GM19193 (cell line): ENCODE results near the gene CHRDL1.

Source experiments
- POLR2A ChIP-seq: IDR thresholded peaks from 4 replicates; pipeline ENCODE4 v1.6.1; 2011; ENCODE audit not compliant: insufficient read depth, insufficient read length; ENCODE audit errors: extremely low read depth

CHRDL1 gene, protein sequence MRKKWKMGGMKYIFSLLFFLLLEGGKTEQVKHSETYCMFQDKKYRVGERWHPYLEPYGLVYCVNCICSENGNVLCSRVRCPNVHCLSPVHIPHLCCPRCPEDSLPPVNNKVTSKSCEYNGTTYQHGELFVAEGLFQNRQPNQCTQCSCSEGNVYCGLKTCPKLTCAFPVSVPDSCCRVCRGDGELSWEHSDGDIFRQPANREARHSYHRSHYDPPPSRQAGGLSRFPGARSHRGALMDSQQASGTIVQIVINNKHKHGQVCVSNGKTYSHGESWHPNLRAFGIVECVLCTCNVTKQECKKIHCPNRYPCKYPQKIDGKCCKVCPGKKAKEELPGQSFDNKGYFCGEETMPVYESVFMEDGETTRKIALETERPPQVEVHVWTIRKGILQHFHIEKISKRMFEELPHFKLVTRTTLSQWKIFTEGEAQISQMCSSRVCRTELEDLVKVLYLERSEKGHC

DNA sequence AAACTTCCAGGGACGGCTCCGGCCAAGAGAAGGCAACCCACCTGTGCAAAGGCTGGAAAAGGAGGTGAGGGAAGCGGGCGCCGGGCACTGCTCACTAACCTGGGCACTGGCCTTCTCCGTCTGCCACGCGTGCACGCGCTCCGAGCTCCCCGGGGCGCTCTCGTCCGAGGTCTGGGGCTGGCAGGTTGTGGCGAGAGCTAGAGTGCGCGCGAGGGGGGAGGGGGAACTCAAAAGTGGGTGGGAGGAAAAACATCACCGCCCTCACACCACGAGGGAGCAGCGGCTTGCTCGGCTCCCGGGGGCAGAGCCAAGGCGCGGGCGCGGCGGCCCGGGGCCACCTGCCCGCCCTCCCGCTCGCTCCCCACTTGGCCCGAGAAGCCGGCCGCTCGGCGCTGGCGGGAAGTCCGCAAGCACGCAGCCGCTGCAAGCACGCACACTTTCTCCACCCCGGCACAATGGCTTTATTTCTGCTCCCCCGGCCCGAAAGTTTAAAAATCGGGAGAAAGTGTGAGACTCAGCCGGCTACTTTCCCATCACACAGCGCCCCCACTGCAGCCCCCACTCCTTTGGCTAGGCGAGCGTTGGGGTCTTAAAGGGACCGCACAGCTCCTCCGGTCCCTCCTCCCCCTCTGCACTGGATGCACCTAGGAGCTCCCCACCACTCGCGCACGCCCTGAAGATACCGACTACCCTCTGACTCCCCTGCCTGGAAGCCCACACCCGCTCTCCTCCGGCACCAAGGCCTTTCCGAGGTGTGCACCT is at the start of gene CHRDL1:
Gene CHRDL1 (minus strand): TSS at position 173 of the 762 bp plus-strand sequence. CDS start 3,636 bp downstream, outside the sequence.
- TF ChIP-seq POLR2A = no peak

DNA sequence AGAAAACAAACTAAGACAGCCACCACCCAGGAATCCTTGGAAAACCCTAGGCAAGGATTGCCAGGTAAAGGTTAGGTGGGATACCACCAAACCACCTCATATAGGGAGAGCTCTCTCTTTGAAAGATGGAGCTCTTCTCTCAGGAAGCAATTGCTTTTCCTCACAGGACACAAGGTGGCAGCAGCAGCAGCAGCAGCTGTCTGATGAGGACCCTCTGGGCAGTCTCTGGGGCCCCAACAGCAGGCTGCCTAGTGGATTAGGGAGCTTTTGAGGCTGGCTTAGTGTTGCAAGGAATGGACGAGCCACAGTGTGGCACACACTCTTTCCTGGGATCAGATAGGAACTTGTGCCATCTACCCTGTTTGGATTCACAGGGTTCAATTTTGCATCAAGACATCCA is 41.4 kb upstream of the CHRDL1 start:
- no peak for TF ChIP-seq POLR2A

DNA sequence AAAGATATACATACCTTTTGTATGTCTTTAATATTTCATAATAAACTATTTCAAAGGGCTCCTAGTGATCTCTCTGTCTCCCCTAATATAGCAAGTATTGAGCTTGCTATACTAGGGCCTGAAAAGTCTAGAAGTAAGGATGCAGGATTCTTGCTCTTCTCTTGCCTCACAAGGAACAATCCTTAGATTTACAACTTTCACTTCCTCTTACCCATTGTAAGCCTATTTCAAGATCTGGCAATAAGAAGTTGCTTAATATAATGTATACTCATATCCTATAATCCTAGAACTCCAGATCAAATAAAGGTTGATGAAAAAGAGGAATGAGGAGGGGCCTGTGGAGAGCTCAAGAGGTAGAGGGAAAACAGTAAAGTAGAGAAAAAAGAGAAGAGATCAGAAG is 40.8 kb upstream of the CHRDL1 start:
- no peak for TF ChIP-seq POLR2A

DNA sequence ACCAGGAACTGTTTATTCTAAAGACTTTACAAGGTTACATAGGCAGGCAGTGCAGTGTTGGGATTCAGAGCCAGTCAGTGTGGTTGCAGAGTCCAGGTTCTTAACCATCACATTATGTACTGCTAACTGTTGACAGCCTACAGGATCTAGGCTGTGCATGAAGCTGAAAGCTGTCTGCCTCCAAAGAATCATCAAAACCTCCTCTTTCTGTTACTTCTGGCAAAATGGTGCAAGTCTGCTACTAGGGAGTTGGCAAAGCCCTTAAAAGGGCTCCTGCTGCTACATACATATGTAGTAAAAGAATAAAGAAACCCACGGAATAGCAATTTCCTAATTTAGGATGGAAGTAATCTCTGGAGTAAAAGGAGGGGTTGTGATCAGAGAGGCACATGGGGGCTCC is 40.4 kb upstream of the CHRDL1 start:
- TF ChIP-seq POLR2A = no peak

DNA sequence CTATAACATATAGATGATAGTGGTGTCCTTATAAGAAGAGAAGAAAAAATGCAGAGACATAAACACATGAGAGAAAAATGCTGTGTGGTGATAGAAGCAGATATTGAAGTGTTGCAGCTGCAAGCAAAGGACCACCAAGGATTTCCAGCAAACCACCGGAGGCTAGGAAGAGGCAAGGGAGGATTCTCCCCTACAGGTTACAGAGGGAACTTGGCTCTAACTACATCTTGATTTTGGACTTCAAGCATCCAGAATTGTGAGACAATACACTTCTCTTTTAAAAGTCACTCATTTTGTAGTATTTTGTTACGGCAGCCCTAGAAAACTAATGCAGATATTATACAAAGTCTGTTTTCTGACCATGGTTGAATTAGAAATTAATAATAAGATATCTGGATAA is 30.4 kb upstream of the CHRDL1 start:
- TF ChIP-seq POLR2A = no peak

- TF ChIP-seq POLR2A = no peak
Measured at GRCh38 chrX:110806145-110806544, 10.5 kb upstream of the CHRDL1 start.

DNA sequence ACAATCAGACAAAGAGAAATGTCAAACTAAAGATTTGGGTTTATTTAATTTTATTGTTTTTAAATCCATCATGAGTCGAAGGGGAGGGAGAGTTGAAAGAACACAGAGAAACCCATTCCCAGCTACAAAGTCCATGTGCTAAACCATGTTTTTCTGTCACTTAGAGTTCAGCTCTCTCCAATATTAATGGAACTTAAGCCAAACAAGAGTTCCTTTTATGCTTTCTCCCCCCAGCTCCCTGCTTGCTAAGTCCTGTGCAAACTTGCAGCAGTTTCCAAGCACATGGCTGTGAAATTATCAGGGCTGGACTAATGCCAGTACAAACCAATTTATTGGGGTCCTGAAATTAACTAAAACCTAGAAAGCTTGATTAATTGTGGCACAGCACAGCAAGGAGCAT is 9.7 kb upstream of the CHRDL1 start:
- TF ChIP-seq POLR2A = no peak

GRCh38 chrX:110804446-110804845 is 8.8 kb upstream of the CHRDL1 start:
- TF ChIP-seq POLR2A = no peak

DNA sequence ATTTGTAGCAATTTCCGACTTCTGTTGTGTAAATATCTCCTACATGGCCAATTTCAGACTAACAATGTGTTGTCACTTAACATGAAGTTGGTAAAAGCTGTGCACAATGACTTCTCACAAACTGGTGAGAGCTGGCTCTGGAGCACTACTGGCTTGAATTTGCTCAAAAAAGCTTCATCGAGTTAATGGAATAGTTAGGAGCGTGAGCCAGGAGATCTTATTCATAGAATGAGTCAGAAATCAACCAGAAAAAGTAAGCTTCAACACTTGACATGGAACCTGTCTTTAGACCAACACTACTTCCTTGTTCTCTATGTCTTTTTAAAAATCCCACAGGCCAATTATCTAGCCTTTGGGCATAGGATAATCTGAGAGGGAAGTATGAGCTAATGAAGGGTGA is 7.9 kb upstream of the CHRDL1 start:
- TF ChIP-seq POLR2A = no peak

- TF ChIP-seq POLR2A = no peak
Measured at GRCh38 chrX:110796407-110796697, 735 bp upstream of the CHRDL1 start.

DNA sequence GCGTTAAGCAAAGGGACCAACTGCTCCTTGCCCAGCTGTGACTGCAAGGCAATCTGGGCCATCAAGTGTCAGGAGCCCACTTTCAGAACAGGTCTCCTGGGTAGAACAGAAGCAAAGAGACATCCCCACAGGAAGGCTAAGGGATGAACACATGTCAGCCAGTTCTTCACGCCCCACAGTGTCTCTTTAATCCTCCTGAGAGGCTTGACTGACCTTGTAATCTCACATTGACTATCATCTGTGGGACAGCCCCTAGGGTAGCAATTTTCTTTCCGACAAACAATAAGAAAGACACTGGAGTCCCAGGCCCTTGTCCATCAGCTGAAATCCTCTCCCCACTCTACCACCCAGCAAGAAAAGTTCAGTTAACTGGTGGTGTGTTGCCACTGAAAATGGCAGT is 1.0 kb downstream of the CHRDL1 start:
- no peak for TF ChIP-seq POLR2A

GRCh38 chrX:110791071-110791470 is 4.5 kb downstream of the CHRDL1 start:
- no peak for TF ChIP-seq POLR2A

GRCh38 chrX:110786486-110786885 is 9.1 kb downstream of the CHRDL1 start:
- no peak for TF ChIP-seq POLR2A

DNA sequence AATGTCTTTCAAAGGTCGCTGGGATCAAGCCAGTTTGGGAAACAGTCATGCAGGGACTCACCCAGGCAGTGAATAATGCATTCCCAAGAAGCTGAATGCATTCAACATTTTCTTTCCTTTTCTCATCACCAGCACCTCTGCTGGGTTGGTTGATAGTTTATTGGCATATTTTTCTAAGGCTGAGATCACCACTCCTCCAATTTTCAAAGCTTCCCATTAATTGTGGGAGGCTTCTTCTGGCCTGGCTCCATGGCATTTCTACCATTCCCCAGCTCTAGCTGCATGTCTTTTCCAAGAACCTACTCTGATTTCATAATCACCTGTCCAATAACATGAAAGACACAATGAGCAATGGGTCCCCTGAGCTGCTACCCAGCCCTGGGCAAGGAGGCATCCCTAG is 35.8 kb downstream of the CHRDL1 start:
- no peak for TF ChIP-seq POLR2A

- TF ChIP-seq POLR2A = no peak
Measured at GRCh38 chrX:110758781-110759422, 36.7 kb downstream of the CHRDL1 start.

DNA sequence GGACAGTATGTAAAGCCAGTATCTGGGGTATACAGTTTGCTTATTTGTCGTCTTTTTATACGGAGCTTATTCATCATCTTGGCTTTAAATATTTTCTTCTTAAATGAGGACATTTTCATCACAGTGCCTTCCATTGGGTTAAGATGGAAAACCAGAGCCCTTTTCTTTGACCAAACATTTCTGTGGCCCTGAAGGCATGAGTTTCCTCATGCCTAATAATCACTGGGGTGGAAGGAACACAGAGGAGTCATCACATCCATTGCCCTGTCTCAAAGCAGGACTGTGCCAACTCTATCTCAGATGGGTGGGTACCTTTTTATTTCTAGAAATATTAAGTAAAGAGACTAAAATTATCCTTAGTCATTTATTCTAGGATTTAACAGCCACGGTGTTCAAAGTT is 40.0 kb downstream of the CHRDL1 start:
- no peak for TF ChIP-seq POLR2A
